ENCODE measurements around the gene PDHB. TPM values are rescaled to one million over a fixed set of nuclear protein-coding genes. Genes with fewer than 3 reads are reported as not detected.

PDHB gene
- total RNA-seq, 1 donor from 2014 or later: 63.1 TPM

DNA sequence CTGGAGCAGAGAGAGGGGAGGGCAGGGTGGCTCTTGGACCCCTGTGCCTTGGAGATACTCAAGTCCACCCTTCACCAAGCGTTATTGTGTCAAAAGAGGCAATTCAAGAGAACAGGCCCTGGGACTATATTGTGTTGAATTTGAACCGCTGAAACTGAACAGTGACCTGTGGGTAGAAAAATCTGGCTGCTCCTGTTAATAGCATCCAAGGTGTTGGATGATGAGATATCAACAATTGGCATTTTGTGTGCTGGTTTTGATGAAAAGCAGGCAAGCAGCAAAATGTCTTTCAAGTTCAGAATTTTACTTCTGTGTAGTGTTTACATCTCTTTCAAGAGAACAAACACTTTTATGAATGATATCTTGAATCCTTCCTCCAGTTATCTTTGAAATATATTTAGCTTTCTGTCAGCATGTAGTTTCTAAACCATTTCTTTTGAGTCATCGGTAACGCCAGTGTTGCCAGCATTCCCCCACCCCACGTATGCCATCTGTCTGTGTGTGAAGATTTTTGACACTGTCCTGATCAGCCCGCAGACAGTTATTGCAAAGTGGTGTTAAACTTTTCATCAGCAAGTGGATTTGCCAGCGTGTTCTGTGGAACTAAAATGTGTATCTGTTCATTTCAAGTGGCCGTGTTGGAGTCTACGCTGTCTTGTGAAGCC is 34.8 kb downstream of the PDHB start:
- peak overlapping the region; percentile 34 for H3K27ac Mint-ChIP-seq
- H3K27me3 Mint-ChIP-seq (ENCODE audit: low read depth): no peaks in the 10 kb centered on the region
- H3K4me1 Mint-ChIP-seq: peaks cover 7% of the 10 kb centered on the region
- peaks cover 8% of the 10 kb centered on the region for H3K36me3 Mint-ChIP-seq
- TF ChIP-seq, protein P1, sequence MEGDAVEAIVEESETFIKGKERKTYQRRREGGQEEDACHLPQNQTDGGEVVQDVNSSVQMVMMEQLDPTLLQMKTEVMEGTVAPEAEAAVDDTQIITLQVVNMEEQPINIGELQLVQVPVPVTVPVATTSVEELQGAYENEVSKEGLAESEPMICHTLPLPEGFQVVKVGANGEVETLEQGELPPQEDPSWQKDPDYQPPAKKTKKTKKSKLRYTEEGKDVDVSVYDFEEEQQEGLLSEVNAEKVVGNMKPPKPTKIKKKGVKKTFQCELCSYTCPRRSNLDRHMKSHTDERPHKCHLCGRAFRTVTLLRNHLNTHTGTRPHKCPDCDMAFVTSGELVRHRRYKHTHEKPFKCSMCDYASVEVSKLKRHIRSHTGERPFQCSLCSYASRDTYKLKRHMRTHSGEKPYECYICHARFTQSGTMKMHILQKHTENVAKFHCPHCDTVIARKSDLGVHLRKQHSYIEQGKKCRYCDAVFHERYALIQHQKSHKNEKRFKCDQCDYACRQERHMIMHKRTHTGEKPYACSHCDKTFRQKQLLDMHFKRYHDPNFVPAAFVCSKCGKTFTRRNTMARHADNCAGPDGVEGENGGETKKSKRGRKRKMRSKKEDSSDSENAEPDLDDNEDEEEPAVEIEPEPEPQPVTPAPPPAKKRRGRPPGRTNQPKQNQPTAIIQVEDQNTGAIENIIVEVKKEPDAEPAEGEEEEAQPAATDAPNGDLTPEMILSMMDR (IDR thresholded peaks at IDR 0.05; ENCODE audit: unreplicated experiment): no peak
- DNase-seq (ENCODE audit: low spot score in 2 of 2, unreplicated experiment in 2 of 2): no peak
- H3K9me3 Mint-ChIP-seq: no peaks in the 10 kb centered on the region
- H3K4me3 Mint-ChIP-seq: no peak overlapping the region

DNA sequence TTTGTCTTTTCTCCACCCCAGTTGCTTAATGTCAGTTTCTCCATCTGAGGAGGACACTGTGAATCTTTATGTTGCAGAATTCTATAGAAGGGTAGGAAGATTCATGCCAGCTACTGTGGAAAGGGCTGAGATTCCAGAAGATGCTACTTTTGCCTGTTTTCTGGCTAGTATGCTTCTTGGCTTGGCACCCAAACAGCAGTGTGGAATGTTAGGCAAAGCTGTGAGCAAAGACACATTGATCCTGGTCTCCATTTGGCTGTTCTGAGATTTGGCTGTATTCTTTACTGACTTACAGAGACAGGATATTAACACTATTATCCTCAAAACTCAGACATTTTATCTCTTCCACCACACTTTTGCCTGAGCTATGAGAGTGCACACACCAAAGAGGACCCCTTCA is 39.3 kb downstream of the PDHB start:
- DNase-seq (ENCODE audit: low spot score in 2 of 2, unreplicated experiment in 2 of 2): no peak
- Mint-ChIP-seq H3K27me3 (ENCODE audit: low read depth) (no peaks in the 10 kb centered on the region), H3K4me3 (no peak overlapping the region), H3K36me3 (peaks cover 8% of the 10 kb centered on the region), H3K4me1 (peaks cover 28% of the 10 kb centered on the region), H3K27ac (no peak overlapping the region), H3K9me3 (no peaks in the 10 kb centered on the region)
- TF ChIP-seq, protein P1 (IDR thresholded peaks at IDR 0.05; ENCODE audit: unreplicated experiment): no peak

DNA sequence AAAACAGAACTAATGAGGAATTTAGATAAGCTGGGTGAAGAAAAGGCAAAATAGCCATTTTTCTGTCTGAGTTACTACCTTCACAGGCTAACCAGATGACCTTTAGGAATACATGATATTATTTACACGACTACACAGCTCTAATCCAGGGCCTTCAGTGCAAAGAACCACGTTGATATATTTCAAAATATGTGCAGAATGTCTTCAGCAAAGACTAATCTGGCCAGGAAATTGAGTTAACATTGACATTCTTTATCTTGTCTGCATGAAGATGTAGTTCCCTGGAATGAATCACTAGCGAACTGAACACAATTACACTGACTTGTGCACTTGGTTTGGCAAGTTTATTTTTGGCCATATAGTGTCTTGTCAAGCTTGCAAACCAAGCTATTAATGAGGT is 41.5 kb downstream of the PDHB start:
- peak overlapping the region; percentile 94 for H3K27ac Mint-ChIP-seq
- H3K9me3 Mint-ChIP-seq: no peaks in the 10 kb centered on the region
- peaks cover 44% of the 10 kb centered on the region for H3K4me1 Mint-ChIP-seq
- TF ChIP-seq, protein P1 (IDR thresholded peaks at IDR 0.05; ENCODE audit: unreplicated experiment): no peak
- no peaks in the 10 kb centered on the region for H3K27me3 Mint-ChIP-seq (ENCODE audit: low read depth)
- H3K4me3 Mint-ChIP-seq: no peak overlapping the region
- no peak for DNase-seq (ENCODE audit: low spot score in 2 of 2, unreplicated experiment in 2 of 2)
- H3K36me3 Mint-ChIP-seq: peaks cover 6% of the 10 kb centered on the region

DNA sequence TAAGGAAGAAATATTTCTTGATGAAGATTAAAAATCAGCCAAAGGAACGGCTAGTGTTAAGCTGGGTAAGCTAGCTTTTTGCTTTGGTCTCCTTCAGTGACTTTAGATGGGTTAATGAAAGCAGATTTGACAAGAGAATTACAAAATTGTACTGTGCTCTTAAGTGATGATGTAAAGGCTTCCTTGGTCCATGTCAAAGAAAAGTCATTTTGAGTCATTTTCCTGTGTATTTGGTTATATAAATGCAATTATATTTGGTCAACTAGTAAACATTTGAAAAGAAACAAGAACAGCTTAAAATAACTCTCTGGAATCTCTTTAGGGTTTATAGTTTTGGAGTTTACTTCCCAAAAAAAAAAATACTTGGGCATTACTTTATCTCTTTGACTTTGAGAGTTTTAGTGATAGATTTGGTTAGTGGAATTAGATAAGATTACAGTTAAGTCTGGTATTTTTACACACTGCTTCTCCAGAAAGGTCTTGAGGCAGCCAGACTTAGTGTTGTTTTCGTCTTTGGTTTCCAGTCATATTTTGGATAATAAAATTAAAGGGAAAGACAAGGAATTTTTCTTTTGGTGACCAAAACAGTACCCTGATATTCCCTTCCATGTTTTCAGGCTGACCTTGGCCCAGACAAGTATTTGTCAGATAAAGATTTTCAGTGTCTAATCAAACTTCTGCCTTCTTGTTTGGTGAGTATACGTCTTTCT is 42.3 kb downstream of the PDHB start:
- no peaks in the 10 kb centered on the region for H3K9me3 Mint-ChIP-seq
- H3K4me3 Mint-ChIP-seq: no peak overlapping the region
- TF ChIP-seq, protein P1 (IDR thresholded peaks at IDR 0.05; ENCODE audit: unreplicated experiment): no peak
- peak overlapping the region; percentile 94 for H3K27ac Mint-ChIP-seq
- peaks cover 51% of the 10 kb centered on the region for H3K4me1 Mint-ChIP-seq
- DNase-seq (ENCODE audit: low spot score in 2 of 2, unreplicated experiment in 2 of 2): no peak
- peaks cover under 1% of the 10 kb centered on the region for H3K36me3 Mint-ChIP-seq
- H3K27me3 Mint-ChIP-seq (ENCODE audit: low read depth): no peaks in the 10 kb centered on the region

DNA sequence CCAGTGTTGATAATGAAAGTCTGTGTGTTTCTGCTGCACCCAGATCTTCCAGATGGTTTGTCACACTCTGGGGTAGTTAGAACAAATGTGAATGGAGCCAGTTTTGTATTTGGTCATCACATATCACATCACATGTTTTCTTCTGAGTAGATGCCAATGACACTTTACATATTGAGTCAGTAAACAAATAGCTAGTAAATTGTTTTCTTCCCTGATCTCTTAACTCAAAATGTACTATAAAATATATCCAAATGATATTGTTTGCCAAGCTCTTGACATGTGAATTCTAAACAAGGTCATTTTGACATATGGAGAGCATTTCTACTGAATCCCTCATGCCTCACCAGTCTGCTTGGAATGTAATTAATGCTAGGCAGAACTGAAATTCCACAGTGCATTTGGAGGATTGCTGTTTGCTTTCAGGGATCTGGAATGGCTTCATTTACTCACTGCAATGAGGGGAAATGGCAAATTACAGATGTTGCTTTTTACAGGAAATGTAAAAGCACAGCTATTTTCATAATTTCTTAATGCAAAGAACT is 45.0 kb downstream of the PDHB start:
- Mint-ChIP-seq H3K36me3 (no peaks in the 10 kb centered on the region), H3K27ac (peak overlapping the region; percentile 94), H3K9me3 (no peaks in the 10 kb centered on the region), H3K4me3 (peak overlapping the region; percentile 27), H3K27me3 (ENCODE audit: low read depth) (no peaks in the 10 kb centered on the region), H3K4me1 (peaks cover 48% of the 10 kb centered on the region)
- DNase-seq (ENCODE audit: low spot score in 2 of 2, unreplicated experiment in 2 of 2): no peak
- TF ChIP-seq, protein P1 (IDR thresholded peaks at IDR 0.05; ENCODE audit: unreplicated experiment): no peak
